ENCODE measurements around the gene EGFL8.

DNA sequence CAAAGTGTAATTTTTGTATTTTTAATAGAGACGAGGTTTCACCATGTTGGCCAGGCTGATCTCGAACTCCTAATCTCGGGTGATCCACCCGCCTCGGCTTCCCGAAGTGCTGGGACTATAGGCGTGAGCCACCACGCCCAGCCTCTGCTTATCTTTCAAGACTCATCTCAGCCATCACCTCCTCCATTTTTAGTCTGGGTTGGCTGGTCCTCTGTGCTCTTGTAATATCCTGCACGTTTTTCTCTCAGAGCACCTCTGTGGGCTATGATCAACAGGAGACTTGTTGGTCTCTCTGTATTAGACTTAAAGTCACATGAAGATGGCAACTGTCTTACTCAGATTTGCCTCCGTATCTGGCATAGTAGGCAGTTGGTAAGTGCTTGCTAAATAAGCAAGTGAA is 51.9 kb downstream of the EGFL8 start:
- TF ChIP-seq POLR2A (IDR thresholded peaks at IDR 0.05; ENCODE audit: extremely low read depth, insufficient read length) (no peak), MAX (IDR thresholded peaks at IDR 0.05; ENCODE audit: low read depth, low read length) (no peak), CTCF (IDR thresholded peaks at IDR 0.05; ENCODE audit: low read depth, low read length) (no peak)

All from NB4 (cell line).